K562 (cell line): ENCODE results near the gene CDH2. TPM values are rescaled to one million over a fixed set of nuclear protein-coding genes. Genes with fewer than 3 reads are reported as not detected.

Experiments used
- FOXA3 ChIP-seq, 2 experiments: fragments of 450-650 bp in 1 of 2; sonication (generic) in 1 of 2; formaldehyde crosslinking; IDR thresholded peaks in 1 of 2; conservative IDR thresholded peaks in 1 of 2; 2 replicates each; pipeline versions ENCODE4 v1.4.0 to v1.8.0; 2020 to 2022; ENCODE audit warnings: mild to moderate bottlenecking in 2 of 2, missing genetic modification reagents in 1 of 2
- REST ChIP-seq, 2 experiments: fragments of 450-650 bp; formaldehyde crosslinking in 1 of 2; IDR thresholded peaks; 2 replicates each; pipeline versions ENCODE4 v1.4.0 to v1.6.1; 2014 to 2020; ENCODE audit warnings: mild to moderate bottlenecking in 2 of 2, borderline replicate concordance in 1 of 2, low read depth in 1 of 2
- polyA plus RNA-seq, 8 experiments: library from polyadenylated mRNA; depleted of rRNA in 4 of 8; stranded (reverse) in 5 of 8; unstranded in 3 of 8; fragments of >200 nt; fragmentation: Nextera tagmentation in 2 of 8; fragmentation: Illumina TruSeq in 1 of 8; extraction: Ambion mirVana in 2 of 8; extraction: Trizol in 1 of 8; gene quantifications; 2 replicates each; pipeline versions ENCODE4 v1.2.1 to v1.2.3, GENCODE V29; 2011 to 2014; ENCODE audit warnings: inconsistent platforms in 1 of 8, missing spikeins in 1 of 8
- total RNA-seq, 7 experiments: library from RNA; depleted of rRNA in 6 of 7; stranded (reverse); fragments of >200 nt in 6 of 7; fragmentation: Illumina TruSeq in 2 of 7; extraction: Trizol in 2 of 7; gene quantifications; 2 replicates each; pipeline versions ENCODE4 v1.2.1 to v1.2.3, GENCODE V29; 2011 to 2021; ENCODE audit warnings: low replicate concordance in 1 of 7
- TF ChIP-seq, protein P1 (sequence below): fragments of 450-650 bp; IDR thresholded peaks from 2 replicates; pipeline ENCODE4 v1.6.1; 2016; ENCODE audit warnings: low read depth, mild to moderate bottlenecking, moderate library complexity

The CDH2 gene
- total and polyA plus RNA-seq, 9 of the 15 experiments (the other 6 are each of a cell fraction or from before 2014, with no cell fraction given): 0.04 TPM; not detected in 8

DNA sequence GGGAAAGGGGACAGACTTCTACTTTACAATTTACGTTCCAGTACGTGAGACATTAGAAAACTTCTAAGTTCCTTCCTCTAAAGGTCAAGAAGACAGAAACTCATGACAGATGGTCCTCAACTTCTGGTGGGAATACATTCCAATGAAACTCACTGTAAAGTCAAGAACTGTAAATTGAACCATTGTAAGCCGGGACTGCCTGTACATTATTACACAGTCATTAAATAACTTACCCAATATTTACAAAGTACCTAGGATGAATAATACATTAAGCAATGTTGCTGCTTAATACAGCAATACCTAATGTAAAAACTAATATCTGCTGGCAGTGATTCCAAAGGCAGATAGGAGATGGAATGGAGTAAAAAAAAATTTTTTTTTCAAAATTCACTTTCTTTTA is 51.9 kb downstream of the CDH2 start (continued):
- TF ChIP-seq FOXA3 (CRISPR knock-in tag; conservative IDR thresholded peaks at IDR 0.05 in 1 of 2, IDR thresholded peaks at IDR 0.05 in 1 of 2): no peak
- TF ChIP-seq REST (IDR thresholded peaks at IDR 0.05; ENCODE audit: borderline replicate concordance): no peak
- TF ChIP-seq REST (CRISPR knock-in tag; IDR thresholded peaks at IDR 0.05; ENCODE audit: low read depth): no peak
- TF ChIP-seq, protein P1, sequence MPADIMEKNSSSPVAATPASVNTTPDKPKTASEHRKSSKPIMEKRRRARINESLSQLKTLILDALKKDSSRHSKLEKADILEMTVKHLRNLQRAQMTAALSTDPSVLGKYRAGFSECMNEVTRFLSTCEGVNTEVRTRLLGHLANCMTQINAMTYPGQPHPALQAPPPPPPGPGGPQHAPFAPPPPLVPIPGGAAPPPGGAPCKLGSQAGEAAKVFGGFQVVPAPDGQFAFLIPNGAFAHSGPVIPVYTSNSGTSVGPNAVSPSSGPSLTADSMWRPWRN: no peak
- TF ChIP-seq, all 486 proteins: peak for 0
